Measurements from ENCODE around the gene RRP12.
"Not testable (repeated sequence)": the region's sequence is repeated elsewhere in the genome, so short reads cannot be mapped to it uniquely, and the experiment has no call there.

The RRP12 gene

DNA sequence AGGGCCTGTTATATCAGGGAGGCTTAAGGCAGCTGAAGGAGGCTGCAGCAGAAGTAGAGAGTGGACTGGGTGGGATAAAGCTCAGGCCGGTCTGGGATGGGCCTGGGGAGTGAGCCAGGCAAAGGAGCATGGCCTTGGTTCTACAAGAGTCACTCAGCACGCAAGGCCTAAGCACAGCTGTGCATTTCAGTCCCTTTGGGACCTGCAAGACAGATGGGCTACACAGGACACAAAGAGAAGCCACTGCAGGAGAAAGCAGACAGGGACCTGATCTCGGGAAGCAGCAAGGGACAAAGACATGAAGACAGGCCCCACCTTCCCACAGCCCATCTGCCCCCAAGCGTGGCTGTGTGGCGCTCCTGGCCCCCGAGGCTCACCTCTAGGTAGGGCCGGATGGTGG is 29.4 kb downstream of the RRP12 start:
- in situ Hi-C loops (cut with HindIII; ENCODE audit: low sequenced_read_pairs) = no loop called here

- in situ Hi-C loops (cut with HindIII; ENCODE audit: low sequenced_read_pairs) = no loop called here
These were observed 34.0 kb downstream of the RRP12 start for GRCh38 chr10:97367126-97367649.

DNA sequence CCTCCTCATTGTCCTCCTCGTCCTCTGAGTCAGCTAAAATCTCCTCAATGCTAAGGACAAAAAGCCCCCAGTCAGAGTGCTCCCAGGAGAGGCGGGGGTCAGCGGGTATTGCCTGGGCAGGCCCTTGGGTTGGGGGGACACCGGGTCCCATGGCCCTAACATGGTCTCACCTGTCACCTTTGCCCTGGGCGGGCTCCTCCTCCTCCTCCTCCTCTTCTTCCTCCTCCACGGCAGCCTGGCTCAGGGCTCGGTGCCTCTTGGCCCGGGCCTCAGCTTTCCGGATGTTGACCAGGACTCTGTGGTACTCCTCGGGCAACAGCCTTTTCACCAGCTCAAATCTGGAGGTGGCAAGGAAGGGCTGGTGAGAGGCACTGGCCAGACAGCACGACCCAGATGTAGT is 34.6 kb downstream of the RRP12 start:
- in situ Hi-C loops (cut with HindIII; ENCODE audit: low sequenced_read_pairs) = no loop called here

DNA sequence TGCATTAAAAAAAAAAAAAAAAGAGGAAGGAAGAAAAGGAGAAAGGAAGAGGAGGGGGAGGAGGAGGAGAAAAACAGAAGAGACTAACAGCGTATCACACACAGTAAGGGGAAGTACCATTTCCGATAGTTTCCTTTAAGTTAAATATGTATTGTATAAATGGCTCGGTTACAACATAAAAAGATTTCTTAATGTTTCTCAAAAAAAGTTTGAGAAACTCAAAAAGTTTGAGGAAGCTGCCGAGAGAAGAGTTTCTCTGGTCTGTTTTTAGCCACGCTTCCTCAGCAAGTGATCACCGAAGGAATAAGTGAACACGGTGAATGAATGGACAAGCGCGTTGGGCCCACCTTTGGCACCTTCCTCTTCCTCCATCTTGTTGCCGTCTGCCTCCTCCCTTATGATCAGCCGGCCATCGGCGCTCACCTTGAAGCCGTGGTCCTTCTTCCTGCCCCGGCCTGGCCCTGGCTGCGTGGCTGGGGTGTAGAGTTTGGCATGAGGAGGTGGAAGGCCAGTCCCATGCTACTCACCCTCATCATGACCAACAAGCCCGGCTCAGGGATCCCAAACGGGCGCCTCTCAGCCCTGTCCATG is 35.3 kb downstream of the RRP12 start:
- in situ Hi-C loops (cut with HindIII; ENCODE audit: low sequenced_read_pairs) = no loop called here

- in situ Hi-C loops (cut with HindIII; ENCODE audit: low sequenced_read_pairs) = no loop called here
These were observed 38.1 kb downstream of the RRP12 start for GRCh38 chr10:97363071-97363470.

DNA sequence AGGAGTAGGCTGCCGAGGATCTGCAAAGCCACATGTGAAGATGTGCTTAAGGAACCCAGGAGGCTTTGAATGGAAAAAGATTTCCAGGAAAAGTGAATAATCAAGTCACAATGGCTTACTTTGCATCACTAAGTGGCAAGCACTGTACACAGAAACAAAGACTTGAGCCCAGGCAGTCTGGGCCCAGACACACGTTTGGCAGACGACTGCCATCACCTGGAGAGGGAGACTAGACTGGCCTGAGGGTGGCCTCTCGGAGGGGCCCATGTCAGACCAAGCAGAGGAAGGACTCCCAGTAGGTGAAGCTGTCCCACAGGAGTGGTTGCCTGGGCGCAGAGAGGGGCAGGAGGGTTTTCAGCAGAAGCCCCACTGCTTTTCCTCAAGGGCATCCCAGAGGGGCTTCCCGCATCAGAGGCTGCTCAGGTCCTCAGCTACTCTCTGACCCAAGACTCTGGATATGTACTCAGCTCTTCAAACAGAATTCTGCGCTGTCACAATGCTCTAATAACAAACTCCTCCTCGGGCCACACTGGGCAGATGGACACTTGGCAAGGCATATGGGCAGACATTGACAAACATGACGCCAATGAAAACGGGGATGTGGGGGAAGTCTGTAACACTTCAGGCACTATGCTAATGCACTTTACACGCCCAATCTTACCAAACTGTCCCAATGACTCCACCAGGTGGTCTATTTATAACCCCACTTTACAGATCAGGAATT is 38.7 kb downstream of the RRP12 start:
- in situ Hi-C loops (cut with HindIII; ENCODE audit: low sequenced_read_pairs) = no loop called here

- in situ Hi-C loops (cut with HindIII; ENCODE audit: low sequenced_read_pairs) = no loop called here
These were observed 39.6 kb downstream of the RRP12 start for GRCh38 chr10:97361537-97361901.

DNA sequence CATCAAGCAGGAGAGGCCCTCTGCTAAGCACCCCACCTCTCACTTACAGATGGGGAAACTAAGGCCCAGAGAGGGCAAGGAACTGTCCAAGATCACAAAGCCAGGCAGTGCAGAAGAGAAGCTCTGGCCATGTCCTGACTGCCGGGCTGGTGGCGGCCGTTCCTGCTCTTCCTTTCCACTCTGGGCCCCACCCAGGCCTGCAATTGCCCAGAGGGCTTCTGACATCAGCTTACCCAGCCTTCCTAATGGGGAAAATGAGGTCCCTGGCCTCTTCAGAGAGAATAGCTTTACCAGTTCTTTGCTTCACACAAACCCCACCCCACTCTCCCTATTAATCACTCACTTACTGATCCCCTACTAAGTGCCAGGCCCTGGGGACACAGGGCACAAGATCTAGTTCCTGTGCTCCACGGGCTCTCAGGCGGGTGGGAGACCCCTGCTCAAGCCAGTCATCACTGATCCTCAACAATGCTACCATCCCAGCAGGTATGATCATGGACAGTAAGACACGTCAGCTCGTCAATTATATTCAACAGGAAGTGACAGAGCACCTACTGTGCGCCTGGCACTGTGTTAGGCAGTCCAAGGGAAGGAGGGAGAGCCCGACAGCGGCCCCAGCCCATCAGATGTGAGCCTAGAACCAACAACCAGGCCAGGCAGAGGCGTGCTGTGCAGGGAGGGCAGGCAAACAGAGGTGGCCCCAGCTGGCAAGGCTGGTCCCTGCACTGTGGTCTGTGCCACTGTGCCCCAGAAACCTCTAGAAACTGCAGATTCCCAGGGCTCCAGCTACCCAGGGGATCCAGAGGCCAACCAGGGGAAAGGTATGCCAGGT is 40.2 kb downstream of the RRP12 start:
- in situ Hi-C loops (cut with HindIII; ENCODE audit: low sequenced_read_pairs) = no loop called here

DNA sequence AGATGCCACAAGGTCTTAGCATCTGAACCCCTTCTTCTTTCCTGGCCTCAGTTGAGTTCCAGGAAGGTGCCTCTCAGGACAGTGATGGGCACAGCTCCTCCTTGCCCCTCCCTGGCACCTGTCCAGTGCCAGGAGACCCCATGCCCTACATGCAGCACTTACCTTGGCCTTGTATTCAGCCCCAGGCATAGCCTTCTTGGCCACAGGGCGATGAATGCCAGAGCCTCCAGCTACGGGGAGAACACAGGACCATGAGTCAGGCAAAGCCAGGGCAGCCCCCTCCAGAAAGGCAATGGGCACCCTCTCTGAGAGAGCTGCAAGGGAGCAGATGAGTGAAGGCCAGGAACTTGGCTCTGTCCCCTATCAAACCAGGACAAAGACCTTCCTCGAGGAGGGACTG is 42.4 kb downstream of the RRP12 start:
- in situ Hi-C loops (cut with HindIII; ENCODE audit: low sequenced_read_pairs) = no loop called here

GRCh38 chr10:97358349-97358748 is 42.8 kb downstream of the RRP12 start:
- in situ Hi-C loops (cut with HindIII; ENCODE audit: low sequenced_read_pairs) = no loop called here

DNA sequence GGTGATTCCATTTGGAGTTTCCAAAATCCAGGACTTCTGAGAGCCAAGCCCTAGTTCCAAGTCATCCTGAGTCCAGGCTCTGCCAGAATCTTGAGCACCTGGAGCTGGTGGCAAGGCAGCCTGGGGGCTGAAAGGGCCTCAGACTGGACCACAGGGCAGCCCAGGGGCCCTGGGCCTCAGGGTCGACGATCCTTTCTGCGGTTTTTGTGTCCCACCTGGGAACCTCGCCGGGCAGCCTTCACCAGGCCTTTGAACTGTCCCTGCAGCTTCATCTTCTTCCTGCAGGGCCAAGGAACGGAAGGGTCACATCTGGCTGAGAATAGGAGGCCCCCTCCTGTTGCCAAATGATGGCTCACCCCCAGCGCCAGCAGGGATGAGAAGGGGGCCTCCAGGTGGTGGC is 44.2 kb downstream of the RRP12 start:
- in situ Hi-C loops (cut with HindIII; ENCODE audit: low sequenced_read_pairs) = no loop called here

DNA sequence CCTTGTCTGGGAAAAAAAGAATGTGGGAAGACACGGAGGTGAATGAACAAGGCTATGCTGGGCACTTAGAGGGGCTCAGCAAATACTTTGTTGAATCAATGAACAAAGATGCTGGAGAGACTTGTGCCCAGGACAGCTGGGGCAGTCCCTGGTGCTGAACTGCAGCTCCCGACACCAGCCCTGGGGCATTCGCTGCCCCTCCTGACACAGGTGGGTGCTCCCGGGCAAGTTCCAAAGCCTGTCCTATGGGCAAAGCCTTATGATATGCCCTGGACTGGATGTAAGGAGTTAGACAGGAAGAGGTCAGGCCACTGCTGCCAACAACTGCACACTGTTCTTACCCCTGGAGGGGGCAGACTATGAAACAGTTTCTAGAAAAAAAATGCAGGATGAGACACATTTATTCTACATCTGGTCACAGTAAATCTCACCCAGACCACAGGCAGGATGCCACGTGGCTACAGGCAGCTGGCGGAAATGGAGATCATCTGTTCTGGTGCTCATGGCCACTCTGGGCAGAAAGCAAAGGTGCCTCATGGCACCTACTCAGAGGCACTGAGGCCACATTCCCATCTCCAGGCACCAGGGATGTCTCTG is 44.7 kb downstream of the RRP12 start:
- in situ Hi-C loops (cut with HindIII; ENCODE audit: low sequenced_read_pairs) = no loop called here

DNA sequence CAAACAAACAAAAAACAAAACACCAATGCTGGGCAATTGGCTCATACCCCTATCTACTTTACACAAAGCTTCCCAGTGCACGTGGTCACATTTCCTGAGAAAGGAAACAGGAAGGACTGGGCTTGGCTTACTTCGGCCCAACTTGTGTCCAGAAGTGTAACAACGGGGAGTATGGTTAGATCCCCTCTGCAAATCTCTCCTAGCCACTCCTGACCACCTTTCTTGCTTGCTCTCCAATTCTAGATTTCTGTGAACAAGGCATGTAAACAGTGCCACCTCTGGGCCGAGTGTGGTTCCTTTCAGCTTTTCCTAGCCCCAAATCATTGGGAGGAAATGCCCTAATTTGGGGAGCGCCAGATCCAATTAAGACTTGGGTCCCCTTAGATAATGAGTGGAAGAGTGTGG is 45.6 kb downstream of the RRP12 start:
- in situ Hi-C loops (cut with HindIII; ENCODE audit: low sequenced_read_pairs) = no loop called here

DNA sequence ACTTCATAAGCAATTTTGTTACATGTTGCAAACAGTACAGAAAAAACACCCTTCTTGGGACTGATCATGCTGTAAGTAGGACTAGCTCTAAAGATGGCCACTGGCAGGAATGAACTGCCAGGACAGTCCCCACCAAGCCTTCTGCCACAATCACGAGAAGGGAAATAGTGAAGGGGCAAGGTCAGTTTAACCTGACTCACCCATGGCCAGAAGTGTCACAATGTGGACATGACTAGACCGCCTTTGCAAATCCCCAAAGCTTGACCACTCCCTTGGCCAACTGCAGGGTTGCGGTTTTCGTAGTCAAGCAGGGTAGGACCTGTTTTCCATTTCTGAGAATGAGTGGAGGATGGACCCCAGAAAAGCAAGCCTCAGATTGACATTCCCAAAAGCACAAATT is 47.2 kb downstream of the RRP12 start:
- in situ Hi-C loops (cut with HindIII; ENCODE audit: low sequenced_read_pairs) = no loop called here

GRCh38 chr10:97349752-97350513 is 51.2 kb downstream of the RRP12 start:
- in situ Hi-C loops (cut with HindIII; ENCODE audit: low sequenced_read_pairs) = no loop called here

GRCh38 chr10:97347317-97347716 is 53.8 kb downstream of the RRP12 start:
- in situ Hi-C loops (cut with HindIII; ENCODE audit: low sequenced_read_pairs) = no loop called here

GRCh38 chr10:97343664-97344063 is 57.5 kb downstream of the RRP12 start:
- in situ Hi-C loops (cut with HindIII; ENCODE audit: low sequenced_read_pairs) = not testable (repeated sequence)

DNA sequence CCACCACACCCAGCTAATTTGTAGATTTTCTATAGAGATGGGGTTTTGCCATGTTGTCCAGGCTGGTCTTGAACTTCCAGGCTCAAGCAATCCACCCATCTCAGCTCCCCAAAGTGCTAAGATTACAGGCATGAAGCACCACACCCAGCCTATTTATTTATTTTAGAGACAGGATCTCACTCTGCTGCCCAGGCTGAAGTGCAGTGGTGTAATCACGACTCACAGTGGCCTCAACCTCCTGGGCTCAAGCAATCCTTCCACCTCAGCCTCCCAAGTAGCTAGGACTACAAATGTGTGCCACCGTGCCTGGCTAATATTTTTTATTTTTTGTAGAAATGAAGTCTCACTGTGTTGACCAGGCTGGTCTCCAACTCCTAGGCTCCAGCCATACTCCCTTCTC is 59.7 kb downstream of the RRP12 start:
- in situ Hi-C loops (cut with HindIII; ENCODE audit: low sequenced_read_pairs) = no loop called here

DNA sequence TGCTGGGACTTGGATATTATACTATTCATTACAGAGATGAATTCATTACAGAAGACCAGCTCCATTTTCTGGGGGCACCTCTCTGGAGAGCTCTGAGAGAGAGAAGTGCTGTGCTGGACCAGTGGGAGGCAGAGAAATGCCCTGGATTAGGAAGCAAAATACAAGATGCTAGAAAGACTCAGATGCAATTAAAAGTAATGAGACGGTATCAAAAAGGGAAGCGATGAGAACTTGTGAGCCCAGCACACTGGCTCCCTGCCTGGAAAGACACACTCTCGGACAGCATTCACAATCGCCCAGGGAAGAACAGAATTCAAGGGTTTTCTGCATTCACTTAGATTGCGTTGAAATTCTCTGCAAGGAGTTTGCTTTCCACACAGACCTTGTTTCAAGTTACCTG is 63.1 kb downstream of the RRP12 start:
- in situ Hi-C loops (cut with HindIII; ENCODE audit: low sequenced_read_pairs) = no loop called here

GRCh38 chr10:97336942-97337831 is 64.0 kb downstream of the RRP12 start:
- in situ Hi-C loops (cut with HindIII; ENCODE audit: low sequenced_read_pairs) = no loop called here

All from DLD1 (cell line).